GM21381 (cell line): ENCODE results near the gene ESRP2.

Experiments used
- ATAC-seq: cut with Tn5 transposase; IDR thresholded peaks from one replicate; pipeline ENCODE4 v1.9.1; 2021; ENCODE audit warnings: mild to moderate bottlenecking, moderate library complexity; ENCODE audit not compliant: unreplicated experiment

Gene ESRP2

DNA sequence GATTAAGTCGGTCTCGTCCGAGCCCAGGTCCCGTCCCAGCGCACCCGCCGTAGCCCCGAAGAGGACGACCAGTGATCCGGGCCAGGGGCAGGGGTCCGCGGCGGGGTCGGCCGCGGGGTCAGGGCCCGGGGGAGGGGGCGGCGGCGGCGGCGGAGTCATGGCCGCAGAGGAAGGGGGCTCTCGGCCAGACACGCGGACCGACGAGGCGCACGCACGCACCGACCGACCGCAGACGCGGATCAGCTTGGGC is at the start of gene ESRP2:
Gene ESRP2 (minus strand): TSS at position 241 of the 250 bp plus-strand sequence. CDS start 82 bp downstream, at position 159.
- no peak for ATAC-seq

DNA sequence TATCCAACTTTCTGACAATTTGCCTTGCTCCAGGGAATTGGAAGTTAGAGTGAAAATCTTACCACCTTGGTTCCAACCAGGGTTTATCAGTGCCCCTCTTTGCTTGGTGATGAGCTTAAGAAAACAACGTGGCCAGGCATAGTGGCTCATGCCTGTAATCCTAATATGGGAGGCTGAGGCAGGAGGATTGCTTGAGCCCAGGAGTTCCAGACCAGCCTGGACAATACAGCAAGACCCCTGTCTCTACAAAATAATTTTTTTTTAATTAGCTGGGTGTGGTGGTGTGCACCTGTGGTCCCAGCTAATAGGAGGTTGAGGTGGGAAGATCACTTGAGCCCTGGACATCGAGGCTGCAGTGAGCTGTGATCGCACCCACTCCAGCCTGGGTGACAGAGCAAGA is 49.8 kb upstream of the ESRP2 start:
- ATAC-seq: no peak

- peak; percentile 44 for ATAC-seq
Measured at GRCh38 chr16:68284847-68285246, 48.9 kb upstream of the ESRP2 start.

DNA sequence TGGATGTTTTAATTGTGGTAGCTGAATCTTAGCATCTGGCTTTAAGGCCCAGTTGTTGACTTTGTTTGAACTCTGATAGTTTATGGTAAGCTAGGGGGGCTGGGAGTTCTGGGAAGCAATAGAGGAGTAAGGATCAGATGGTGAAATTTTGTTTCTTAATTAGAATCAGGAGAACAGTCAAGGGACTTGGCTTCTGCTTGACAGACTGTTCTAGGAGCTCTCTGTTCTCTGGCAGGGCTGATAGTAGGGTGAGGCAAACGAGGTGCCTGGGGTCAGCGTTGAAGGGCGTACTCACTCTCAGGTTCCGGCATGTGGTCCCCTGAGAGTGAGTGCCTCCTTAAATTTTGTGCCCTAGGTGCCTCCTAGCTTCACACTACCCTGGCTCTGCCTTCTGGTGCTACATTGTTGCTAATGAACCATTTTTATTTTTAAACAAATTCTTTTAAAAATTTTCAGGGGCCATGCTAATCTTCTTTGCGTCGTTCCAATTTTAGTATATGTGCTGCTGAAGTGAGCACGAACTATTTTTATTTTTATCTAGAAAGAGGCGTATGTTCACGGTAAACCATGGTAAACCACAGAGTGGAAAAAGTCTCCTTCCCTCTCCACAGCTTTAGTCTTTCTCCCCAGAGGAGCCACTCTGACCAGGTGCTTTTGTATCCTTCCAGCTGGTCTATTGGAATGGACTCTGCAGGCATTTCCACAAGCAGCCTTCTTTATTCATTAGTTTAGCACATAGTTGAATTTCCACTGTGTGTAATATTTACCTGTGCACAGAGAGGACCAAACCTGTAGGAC is 48.1 kb upstream of the ESRP2 start:
- ATAC-seq: no peak

DNA sequence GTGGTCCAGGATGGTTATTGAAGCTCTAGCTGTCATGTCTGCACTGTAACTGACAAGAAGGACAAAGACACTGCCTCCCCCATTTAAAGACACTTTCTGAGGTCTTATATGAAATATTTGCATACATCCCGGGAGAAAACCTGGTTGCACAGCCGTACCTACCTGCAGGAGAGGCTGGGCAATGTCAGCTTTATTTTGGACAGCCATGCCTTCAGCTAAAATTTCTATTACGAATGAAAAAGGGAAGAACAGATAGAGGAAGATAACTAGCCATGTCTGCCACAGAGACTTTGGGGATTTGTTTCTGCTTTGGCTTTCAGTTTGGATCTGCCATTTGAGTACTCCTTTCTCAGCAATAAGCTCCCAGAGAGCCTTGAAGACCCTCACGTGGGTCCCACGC is 47.4 kb upstream of the ESRP2 start:
- no peak for ATAC-seq

GRCh38 chr16:68282064-68282452 is 46.1 kb upstream of the ESRP2 start:
- ATAC-seq: no peak

DNA sequence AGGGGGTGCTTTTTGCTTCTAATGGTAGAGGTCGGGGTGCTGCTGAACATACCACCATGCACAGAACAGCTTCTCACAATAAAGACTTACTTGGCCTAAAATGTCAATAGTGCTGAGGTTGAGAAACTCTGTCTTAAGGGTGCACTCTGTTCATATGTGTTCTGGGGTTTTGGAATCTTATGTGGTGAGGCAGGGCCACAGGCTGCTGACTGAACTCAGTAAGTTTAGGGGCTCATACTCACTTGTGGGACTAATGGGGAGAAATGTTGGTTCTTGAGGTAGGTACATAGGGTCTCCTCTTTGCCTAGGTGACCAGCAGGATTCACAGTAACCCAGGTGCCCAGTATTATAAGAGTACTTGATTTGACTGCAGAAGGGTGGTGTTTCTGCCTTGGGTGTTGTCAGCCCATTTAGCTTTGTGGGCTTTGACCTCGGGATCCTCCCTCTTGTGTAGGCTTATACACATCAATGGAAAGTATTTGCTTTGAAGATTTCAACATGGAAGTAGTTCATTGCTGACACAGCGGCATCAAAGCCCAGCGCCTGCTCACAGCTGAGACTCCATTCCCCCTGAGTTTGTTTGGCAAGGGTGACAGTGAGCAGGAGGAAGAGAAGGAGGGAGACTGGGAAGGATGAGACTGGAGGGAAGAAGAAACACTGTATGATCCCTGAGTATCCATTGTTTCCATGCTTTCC is 45.6 kb upstream of the ESRP2 start:
- ATAC-seq: no peak

- no peak for ATAC-seq
Measured at GRCh38 chr16:68279726-68280558, 44.0 kb upstream of the ESRP2 start.

DNA sequence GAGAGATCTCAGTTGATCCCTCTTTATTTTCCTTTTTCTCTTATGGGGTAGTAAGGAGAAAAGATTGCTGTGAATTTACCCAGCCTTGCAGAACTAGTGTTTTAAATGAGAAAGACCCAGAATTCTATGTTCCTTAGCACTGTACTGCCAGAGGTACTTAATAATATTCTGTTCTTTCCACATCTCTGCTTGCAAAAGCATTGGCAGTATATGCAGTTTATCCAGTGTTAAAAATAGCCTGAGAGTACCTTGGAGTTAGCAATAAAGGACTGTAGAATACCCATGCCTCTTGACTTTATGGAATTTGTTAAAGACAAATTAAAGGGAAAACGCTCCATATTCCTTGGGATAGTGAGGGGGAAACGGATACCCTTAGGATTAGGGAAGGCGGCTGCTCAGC is 40.3 kb upstream of the ESRP2 start:
- ATAC-seq: no peak

GRCh38 chr16:68275611-68276191 is 39.8 kb upstream of the ESRP2 start:
- peak; percentile 60 for ATAC-seq

- no peak for ATAC-seq
Measured at GRCh38 chr16:68274441-68274840, 38.5 kb upstream of the ESRP2 start.

DNA sequence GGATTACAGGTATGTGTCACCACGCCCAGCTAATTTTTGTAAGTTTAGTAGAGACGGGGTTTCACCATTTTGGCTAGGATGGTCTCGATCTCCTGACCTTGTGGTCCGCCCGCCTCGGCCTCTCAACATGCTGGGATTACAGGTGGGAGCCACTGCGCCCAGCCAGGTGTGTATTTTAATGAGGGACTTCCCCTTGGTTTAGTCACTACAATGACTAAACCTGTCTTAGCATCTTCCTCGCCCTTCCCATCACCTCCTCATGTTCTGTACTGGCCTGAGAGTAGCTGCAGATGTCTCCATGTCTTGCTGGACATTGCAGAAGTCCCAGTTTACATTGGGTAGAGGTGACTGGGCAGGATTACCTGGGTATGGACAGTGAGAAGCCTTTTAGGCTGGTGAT is 38.0 kb upstream of the ESRP2 start:
- no peak for ATAC-seq

- ATAC-seq: no peak
Measured at GRCh38 chr16:68273459-68273858, 37.5 kb upstream of the ESRP2 start.

DNA sequence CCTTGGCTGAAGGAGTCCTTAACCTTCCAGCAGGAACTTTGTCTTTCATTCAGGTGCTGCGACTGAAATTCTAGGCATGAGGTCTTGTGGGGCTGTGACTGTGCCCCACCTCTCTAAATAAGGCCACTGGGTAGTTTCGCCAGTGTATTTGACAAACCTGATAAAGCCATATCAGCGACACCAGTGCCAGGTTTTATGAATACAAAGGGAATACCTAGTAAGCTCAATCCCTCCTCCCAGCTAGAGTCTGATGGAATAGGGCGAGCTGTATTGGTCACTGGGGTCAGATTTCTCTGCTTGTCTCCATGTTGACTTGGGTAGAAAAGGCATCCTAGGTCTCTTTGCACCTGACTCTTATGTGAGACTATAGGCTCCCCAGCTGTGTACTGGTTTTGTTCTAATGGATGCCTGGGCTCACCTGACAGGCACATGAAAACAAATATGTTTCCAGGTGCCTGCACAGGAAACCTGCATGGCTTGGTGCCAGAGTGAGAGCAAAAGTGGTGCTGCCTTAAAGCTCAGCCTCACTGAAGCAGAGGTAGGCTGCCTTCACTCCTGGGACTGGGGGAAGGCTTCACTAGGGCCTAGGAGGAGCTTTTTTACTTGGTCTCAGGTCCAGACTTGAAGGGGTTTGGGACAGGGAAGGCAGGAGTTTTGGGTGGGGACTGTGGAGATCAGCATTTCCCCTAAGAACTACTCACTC is 36.7 kb upstream of the ESRP2 start:
- no peak for ATAC-seq

- ATAC-seq: no peak
Measured at GRCh38 chr16:68270353-68270752, 34.4 kb upstream of the ESRP2 start.

GRCh38 chr16:68269793-68270192 is 33.9 kb upstream of the ESRP2 start:
- no peak for ATAC-seq

GRCh38 chr16:68267612-68268405 is 31.9 kb upstream of the ESRP2 start:
- ATAC-seq: no peak

DNA sequence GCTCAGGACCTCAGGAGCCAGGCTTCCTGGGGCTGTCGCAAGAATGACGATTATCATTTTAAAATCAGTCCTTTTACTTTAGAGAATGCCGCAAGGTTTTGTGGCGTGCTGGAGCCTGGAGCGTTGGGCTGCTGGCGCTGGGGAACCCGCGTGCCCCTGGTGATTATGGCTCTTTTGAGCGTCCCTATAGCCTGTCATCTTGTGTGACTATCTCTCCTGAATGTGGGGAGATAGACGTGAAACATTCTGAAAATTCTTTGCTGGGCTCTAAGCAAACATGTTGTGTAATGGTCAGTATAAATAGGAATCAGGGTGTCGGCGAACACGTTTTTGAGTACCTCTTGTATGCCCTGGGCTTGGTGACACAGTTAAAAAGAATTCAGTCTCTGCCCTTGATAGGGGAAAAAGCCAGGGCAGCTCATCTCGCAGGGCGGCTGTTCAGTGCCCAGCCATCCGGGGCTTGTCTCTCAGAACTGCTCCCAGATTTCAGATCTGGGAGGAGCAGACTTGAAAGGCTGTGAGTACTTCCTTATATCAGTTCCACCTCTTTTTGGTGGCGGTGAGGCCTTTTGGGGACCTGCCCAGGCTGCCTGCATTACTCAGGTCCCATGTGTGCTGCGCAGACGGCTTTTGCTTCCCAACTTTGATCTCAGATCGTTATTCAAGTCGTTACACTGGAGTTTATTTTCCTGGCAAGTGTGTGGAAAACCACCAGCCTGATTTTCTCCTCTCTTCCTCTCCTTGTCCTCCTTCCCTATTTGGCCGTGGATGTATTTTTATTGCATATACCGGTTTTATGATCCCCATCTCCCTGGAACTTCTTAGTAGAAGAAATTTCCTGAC is 29.4 kb upstream of the ESRP2 start:
- ATAC-seq: no peak
